H1 (cell line): ENCODE measurements around the gene PCYT1A. TPM values are rescaled to one million over a fixed set of nuclear protein-coding genes. Genes with fewer than 3 reads are reported as not detected.

Experiments used
- ASH2L ChIP-seq: fragments of 200-600, 300-600 bp; sonication (generic); IDR thresholded peaks from one replicate; pipeline ENCODE4 v1.7.1; 2017; ENCODE audit warnings: low read length
- BRCA1 ChIP-seq: IDR thresholded peaks from 2 replicates; pipeline ENCODE4 v1.6.1; 2012; ENCODE audit warnings: low read depth, low read length, improper control_type of control experiment
- CBX5 ChIP-seq: fragments of 300-800, 300-1000 bp; sonication (generic); IDR thresholded peaks from 2 replicates; pipeline ENCODE4 v1.7.1; 2016; ENCODE audit warnings: antibody characterized with exemption, low read length, low read depth
- CEBPB ChIP-seq: IDR thresholded peaks from 2 replicates; pipeline ENCODE4 v1.6.1; 2012; ENCODE audit warnings: low read depth, low read length
- CREB1 ChIP-seq: IDR thresholded peaks from 2 replicates; pipeline ENCODE4 v1.6.1; 2012; ENCODE audit warnings: inconsistent platforms
- SUZ12 ChIP-seq: fragments of 200-600 bp; sonication (generic); IDR thresholded peaks from 2 replicates; pipeline ENCODE4 v1.6.1; 2012; ENCODE audit warnings: mild to moderate bottlenecking, inconsistent platforms, low read length, moderate library complexity, mixed read lengths
- TAF7 ChIP-seq: optimal IDR thresholded peaks from 2 replicates; pipeline ENCODE3; 2011; ENCODE audit warnings: low read depth, mild to moderate bottlenecking, inconsistent platforms, low read length, moderate library complexity, borderline replicate concordance
- TEAD4 ChIP-seq: IDR thresholded peaks from 2 replicates; pipeline ENCODE4 v1.6.1; 2012; ENCODE audit warnings: low read depth, low read length, inconsistent platforms, mixed read lengths
- polyA plus RNA-seq, 7 experiments: library from polyadenylated mRNA; depleted of rRNA in 3 of 7; stranded (reverse) in 5 of 7; unstranded in 2 of 7; fragments of >200 nt in 5 of 7; fragments of 200-250 nt in 2 of 7; gene quantifications; 1 replicate in 5 of 7; 2 replicates in 1 of 7; 4 replicates in 1 of 7; pipeline versions ENCODE4 v1.2.1 to v1.2.3, GENCODE V29; 2011 to 2013; ENCODE audit warnings: missing spikeins in 2 of 7, mixed read lengths in 2 of 7
- total RNA-seq: library from RNA; stranded (reverse); fragmentation: NEBNext Ultra II Directional; extraction: Animal tissue kit (Norgen Biotek cat#: 25700); gene quantifications from 2 replicates; pipeline ENCODE4 v1.2.1, GENCODE V29; 2021

Gene PCYT1A
- total and polyA plus RNA-seq, 2 of the 8 experiments (the other 6 are each of a cell fraction or from before 2014, with no cell fraction given), result 19.9 to 31.8 TPM

DNA sequence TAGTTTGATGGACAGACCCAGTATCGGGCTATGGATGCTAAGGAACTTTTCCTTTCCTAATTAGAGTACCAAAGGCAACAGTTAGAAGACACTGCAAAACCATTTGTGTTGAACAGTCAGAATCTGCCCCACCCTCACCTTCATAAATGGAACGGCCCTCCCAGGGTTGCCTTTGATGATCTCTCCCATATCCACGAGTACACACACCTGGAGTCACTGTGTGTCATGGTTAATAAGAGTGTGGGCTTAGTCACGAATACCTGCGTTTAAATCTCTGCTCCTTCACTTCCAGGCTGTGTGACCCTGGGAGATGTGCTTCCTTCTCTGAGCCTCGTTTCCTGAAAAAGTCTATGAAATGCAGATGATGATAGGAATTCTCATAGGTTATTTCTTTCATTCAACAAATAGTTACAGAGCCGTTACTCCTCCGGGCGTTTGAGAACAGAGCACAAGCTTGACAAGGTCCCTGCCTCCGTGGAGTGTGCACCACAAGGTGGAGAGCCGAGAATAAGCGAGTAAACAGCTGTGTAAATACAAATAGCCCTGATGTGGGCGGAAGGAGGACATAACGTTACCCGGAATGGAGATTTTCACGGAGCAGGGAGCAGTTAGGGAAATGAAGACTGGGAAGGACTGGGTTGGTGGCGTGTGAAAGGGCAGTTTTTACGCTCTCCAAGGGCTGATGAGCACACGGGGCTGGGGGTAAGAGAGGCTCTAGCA lies 64.5 kb downstream of the PCYT1A start (continued):
- TF ChIP-seq TAF7 (no peak), TEAD4 (no peak), CBX5 (no peak), ASH2L (no peak), CEBPB (no peak), SUZ12 (no peak), BRCA1 (no peak), CREB1 (no peak)
